Left lobe of liver (tissue), 2 donors: Measurements from ENCODE around the gene CNOT9. TPM values are rescaled to one million over a fixed set of nuclear protein-coding genes. Genes with fewer than 3 reads are reported as not detected.

Source experiments
- ATAC-seq: fragments of 200-7000 bp; cut with Tn5 transposase; one replicate; pipeline ENCODE4 v1.9.1; 2020; ENCODE audit warnings: mild to moderate bottlenecking, moderate library complexity
- DNase-seq: peaks from one replicate; pipeline ENCODE4 v3.0.0-alpha.2; 2020; ENCODE audit warnings: low spot score
- total RNA-seq: library from RNA; stranded (reverse); gene quantifications from one replicate; pipeline ENCODE4 v1.2.1, GENCODE V29; 2021
- donor health status: DM: no; HTN: no; CAD: no; lungs with moderate emphysema.
- donor health status: DM: no; HTN: yes; CAD: no.

CNOT9 gene
- total RNA-seq, 1 donor from 2014 or later, result 14.1 TPM

DNA sequence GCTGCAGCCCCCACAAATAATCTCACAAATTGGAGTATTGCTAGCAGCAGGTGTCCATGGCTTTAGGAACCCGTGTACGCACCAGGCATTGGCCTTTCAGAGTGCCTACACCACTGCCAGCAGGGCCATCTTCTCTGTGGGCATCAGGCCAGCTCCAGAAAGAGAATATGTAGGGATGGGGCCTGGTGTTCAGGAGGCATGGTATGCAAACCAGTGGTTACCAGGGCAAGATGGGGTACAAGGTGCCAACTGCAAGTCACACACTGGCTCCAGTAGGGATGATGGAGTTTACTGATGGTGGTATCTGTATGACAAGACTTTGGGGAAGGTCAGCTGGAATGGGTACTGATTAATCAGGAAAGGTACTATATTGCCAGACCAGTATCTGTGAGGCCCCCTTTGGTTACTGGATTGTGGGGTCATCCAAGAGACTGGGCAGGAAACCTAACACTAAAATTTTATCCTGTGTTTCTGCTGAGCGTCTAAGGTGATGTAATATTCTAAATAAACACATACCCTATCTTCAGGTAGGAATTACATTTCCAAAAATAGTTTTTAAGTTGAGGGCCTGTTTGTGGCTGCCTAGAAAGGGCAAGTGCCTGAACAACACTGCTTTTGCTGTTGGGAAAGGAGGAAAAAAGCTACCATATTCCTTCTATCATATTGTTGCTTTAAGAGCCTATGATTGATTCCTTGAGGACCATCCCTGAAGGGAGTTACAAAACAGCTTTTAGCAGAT lies 9.0 kb downstream of the CNOT9 start:
- no peak for DNase-seq
- ATAC-seq, result no peak

DNA sequence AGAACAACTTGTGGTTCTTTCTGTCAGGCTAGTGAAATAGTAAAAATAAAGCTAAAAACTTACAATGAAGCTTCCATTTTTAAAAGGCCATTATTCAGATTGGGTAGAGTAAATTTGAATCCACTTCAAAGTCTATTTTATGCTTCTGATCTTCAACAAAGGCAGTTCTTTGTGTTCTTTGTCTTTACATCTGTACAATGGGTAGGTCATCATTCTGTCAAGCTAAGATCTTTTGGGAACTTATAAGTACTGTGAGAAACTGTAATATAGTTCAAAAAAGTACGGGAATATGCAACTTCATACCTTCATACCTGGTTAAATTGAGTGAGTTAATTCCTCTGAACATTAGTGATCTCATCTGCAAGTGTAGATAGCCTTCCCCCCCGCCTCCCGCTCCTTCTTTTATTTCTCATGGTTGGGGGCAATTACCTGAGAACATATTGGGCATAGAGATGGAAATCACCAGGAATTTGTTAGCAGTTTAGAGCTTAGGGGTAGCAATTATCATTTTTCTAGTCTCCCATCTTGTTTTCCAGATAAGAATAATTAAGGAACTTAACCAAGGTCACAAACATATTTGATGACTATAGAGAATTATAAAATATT lies 9.7 kb downstream of the CNOT9 start:
- no peak for ATAC-seq
- no peak for DNase-seq

DNA sequence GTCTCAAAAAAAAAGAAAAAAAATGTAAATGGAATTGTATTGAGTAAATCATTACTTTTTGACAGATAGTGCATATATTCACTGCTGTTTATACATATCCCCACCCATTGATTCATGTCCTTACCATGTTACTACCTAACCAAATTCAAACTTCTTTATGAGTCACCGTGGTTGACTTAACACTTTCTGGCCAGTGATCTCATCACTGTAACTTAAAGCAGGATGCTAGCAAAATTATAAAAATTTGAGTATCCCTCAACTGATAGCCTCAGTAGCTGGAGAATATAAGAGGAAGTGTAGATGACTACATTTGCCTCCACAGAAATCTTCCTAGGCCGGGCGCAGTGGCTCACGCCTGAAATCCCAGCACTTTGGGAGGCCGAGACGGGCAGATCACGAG lies 13.4 kb downstream of the CNOT9 start:
- ATAC-seq, result no peak

DNA sequence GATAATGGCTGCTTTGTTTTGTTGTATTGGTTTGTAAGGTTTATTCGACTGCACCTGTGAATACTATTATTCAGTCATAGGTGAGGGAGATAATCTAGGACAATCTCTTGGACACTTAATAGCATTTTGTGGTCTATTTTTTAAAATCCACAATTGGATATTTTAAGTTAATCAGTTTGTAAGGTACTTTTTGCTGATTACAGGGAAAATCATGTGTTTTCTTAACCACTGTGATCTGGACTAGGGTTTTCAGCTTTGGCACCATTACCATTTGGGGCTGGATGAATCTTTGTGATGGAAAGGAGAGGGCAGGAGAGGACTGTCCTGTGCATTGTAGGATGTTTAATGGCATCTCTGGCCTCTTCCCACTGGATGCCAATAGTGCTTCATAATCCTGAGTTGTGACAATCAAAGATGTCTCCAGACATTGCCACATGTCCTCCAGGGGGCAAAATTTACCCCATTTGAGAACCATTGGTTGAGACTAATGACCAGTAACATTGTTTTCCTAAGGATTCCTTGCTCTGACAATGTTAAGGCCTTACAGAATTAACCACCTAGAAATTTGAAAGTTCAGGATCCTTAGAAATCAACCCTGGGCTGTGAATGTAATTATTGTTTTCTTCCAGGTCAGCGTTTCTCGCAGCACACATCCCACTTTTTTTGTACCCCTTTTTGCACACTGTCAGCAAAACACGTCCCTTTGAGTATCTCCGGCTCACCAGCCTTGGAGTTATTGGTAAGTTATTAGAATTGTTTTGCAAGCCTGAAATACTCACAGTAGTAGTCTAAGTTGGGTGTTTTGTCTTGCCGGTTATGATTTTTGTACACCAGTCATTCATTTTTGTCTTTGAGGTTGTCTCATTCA lies 15.6 kb downstream of the CNOT9 start:
- ATAC-seq, result no peak
- DNase-seq, result no peak

More for the DNA sequence above, 13.4 kb downstream of the CNOT9 start:
- no peak for DNase-seq

DNA sequence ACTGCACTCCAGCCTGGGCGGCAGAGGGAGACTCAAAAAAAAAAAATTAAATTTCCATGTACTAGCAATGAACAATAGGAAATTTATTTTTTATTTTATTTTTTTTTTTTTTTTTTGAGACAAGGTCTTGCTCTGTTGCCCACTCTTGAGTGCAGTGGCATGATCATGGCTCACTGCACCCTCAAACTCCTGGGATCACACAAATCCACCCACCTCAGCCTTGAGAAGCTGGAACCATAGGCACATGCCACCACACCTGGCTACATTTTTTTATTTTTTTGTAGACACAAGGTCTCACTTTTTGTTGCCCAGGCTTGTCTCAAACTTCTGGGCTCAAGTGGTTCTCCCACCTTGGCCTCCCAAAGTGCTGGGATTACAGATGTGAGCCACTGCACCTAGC lies 16.9 kb downstream of the CNOT9 start:
- no peak for DNase-seq
- no peak for ATAC-seq

DNA sequence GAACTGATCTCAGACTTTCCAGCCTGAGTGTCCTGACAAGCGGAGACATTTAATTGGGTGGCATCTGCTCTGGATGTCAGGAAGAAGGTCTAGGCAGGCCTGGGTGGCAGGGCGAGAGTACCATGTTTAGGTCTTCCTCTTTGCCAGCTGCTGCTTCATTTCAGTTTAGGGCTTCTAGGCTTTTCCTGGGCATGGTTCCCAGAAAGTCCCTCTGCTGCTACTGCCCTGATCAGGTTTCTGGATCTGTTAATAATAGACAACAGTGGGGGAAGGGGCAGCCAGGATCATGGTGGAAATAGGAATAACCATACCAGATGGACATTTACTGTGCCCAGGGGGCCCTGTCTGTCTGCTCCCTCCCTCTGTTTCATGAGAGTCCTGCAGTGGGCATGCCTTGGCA lies 36.8 kb downstream of the CNOT9 start:
- DNase-seq (peak; percentile 61), ATAC-seq (peak; percentile 84)

DNA sequence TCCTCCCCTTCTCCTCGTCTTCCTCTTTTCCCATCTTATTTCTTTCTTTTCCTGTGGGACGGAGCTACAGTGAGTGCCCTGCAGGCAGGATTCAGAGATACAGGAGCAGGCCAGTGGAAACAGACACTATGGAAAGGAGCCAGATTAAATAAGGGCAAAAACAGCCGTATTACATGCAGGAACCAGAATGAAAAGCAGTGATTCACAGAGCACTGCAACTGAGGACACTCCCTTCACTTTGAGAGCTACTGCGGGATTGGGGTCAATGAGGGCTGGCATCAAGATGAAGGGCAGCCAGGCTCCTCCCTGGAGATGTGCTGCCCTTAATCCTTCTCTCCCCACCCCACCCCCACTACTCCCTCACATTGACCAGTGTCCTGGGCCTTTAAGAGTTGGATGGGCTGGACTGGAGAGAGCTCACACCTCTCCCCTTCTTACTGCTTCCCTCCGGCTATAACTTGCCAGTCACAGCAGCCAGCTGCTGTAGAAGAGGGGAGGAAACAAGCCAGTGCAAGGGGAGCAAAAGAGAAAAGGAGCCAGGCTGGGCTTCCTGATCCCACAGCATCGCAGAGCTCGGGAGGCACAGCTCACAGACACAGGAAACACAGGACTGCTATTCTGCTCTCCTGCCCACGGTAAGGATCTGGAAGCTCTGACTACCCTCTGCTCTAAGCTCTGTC lies 38.9 kb downstream of the CNOT9 start, which contains the start of gene PLCD4:
Gene PLCD4 (plus strand): TSS at position 464 of the 680 bp plus-strand sequence. CDS start 7,841 bp downstream, outside the sequence.
- DNase-seq (peak; percentile 34), ATAC-seq (peak; percentile 72)

DNA sequence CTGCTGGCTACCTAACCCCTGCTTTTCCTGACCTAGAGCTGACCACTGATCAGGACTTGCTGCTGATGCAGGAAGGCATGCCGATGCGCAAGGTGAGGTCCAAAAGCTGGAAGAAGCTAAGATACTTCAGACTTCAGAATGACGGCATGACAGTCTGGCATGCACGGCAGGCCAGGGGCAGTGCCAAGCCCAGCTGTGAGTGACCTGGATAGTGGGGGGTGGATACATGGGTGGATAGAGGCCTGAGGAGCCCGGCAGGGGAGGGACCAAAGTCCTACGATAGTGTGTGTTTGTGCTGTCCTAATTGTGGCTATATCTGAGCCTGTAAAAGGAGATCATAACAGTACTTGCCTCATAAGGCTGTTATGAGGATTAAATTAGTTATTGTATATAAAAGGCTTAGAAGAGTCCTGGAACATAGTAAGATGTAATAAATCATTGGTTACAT lies 47.3 kb downstream of the CNOT9 start:
- DNase-seq (peak; percentile 79), ATAC-seq (peak; percentile 100)

DNA sequence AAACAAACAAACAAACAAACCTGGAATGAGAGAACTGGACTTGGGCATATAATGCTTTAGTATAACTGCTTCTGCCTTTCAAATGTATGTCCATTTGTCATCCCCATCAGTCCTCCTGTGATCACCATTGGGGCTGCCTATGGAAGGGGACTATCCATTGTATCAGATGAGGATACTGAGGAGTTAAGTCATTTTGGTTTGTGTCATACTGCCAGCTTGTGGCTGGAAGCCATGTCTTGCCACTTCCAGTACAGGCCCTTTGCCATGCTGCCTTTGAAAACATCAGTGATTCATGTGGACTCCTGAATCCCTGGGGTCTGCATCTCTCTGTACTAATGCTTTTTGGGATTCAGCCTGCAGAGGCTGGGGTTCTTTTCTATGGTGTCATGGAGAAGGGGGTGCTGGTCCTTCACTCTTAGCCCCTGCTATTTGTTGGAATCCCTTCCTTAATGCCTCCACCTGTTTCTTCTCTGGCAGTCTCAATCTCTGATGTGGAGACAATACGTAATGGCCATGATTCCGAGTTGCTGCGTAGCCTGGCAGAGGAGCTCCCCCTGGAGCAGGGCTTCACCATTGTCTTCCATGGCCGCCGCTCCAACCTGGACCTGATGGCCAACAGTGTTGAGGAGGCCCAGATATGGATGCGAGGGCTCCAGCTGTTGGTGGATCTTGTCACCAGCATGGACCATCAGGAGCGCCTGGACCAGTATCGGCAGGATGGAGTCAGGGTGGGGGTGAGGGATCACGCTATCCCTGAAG lies 49.6 kb downstream of the CNOT9 start:
- DNase-seq, result no peak
- no peak for ATAC-seq

DNA sequence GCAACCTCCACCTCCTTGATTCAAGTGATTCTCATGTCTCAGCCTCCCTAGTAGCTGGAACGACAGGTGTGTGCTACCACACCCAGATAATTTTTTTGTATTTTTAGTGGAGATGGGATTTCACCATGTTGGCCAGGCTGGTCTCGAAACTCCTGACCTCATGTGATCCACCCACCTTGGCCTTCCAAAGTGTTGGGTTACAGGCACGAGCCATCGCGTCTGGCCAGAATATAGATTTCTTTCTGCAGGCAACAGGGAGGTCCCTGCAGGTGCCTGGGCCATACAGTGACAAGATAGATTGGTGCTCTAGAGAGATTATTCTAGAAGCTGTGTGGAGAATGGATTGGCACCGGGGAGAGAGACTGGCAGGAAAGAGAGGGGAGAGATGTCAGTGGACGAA lies 52.4 kb downstream of the CNOT9 start:
- ATAC-seq (no peak), DNase-seq (no peak)

DNA sequence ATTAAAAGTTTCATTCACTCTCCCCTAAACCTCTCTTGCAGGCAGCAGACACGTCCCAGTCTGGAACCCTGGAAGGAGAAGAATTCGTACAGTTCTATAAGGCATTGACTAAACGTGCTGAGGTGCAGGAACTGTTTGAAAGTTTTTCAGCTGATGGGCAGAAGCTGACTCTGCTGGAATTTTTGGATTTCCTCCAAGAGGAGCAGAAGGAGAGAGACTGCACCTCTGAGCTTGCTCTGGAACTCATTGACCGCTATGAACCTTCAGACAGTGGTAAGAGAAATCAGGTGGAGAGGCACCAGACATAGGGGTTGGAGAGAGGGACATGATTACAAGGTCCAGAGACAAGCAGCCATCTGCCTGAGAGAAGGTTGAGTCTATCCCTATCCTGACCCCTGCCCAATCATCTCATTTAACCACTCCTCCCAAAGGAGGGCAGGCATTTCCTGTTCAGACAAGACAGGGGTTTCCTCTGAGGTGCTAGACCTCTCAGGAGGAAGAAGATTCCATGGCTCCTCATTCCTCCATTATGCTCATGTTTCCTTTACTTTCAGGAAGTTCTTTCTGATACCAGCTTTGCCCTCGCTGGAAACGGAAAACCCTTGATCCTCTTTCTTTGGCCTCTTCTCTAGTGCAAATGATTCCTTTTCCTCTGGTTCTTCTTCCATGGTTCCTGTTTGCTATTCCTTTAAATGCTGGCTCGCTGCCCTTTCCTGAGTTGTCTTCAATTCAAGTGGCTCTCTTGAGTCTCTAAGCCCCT lies 54.1 kb downstream of the CNOT9 start:
- DNase-seq (no peak), ATAC-seq (peak; percentile 57)

DNA sequence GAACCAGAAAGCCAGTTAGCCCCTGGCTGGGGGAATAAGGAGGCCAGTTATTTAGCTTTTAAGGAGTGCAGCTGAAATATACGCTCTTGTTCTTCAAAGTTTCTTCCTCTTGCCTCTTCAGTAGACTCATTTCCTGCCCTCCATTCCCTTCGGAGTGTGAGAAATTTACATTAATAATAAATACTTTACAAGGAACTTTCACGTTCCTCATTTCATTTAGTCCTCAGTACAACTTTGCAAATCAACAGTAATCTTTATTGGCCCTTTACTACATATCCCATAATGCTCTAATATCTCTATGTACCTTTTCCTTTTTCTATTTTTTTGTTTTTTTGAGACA lies 54.7 kb downstream of the CNOT9 start:
- ATAC-seq (no peak), DNase-seq (no peak)

DNA sequence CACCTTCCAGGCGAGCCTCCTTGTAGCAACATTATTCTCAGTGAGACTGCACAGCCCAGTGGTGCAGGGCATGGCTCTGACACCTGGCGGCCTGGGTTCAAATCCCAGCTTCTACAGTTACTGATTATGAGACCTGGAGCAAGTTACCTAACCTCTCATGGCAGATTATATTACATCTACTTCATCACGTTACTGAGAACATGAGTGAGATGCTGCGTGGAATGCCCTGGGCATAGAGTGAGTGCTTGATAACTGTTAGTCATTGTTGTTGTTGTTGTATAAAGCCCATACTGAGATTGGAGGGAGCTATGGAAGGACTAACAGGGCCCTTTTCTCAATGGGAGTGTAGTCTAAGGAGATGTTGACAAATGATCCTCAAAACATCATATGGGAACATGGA lies 57.7 kb downstream of the CNOT9 start:
- ATAC-seq, result no peak

DNA sequence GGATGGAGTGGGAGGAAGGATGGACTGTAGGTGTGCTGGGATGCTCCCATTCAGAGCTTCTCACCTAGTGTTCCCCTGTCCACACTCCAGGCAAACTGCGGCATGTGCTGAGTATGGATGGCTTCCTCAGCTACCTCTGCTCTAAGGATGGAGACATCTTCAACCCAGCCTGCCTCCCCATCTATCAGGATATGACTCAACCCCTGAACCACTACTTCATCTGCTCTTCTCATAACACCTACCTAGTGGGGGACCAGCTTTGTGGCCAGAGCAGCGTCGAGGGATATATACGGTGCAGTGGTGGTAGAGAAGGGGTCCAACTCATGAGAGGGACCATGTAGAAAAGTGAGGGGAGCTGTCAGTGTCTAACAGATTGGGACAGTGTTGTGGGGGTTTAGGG lies 59.3 kb downstream of the CNOT9 start:
- no peak for ATAC-seq
- no peak for DNase-seq

More for the DNA sequence above, 57.7 kb downstream of the CNOT9 start:
- no peak for DNase-seq

DNA sequence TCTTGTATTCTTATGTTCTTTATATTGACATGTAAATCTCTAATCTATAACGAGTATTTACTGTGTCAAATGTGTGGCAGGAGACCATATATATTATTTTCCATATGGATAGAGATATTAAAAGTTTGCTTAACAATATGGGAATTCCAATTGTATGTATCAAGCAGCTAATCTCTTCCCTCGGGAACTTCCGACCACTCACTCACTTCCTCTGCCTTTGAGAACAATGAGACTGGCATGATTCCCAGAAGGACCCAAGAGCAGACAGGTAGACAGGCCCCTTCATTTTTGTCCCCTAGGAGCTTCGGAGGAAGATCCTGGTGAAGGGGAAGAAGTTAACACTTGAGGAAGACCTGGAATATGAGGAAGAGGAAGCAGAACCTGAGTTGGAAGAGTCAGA lies 63.2 kb downstream of the CNOT9 start:
- DNase-seq (no peak), ATAC-seq (no peak)

DNA sequence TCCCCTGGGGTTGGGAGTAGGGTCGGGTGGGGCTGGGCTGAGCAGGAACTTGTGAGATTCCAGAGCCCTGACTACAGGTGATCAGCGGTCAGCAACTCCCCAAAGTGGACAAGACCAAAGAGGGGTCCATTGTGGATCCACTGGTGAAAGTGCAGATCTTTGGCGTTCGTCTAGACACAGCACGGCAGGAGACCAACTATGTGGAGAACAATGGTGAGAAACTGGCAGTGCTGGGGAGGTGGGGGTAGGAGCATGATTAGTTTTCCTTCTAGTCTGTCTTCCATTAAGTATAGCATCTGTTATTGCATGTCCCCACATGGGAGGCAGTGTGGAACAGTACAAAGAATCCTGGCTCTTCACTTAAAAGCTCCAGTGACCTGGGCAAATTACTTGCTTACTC lies 67.1 kb downstream of the CNOT9 start:
- DNase-seq (no peak), ATAC-seq (no peak)

DNA sequence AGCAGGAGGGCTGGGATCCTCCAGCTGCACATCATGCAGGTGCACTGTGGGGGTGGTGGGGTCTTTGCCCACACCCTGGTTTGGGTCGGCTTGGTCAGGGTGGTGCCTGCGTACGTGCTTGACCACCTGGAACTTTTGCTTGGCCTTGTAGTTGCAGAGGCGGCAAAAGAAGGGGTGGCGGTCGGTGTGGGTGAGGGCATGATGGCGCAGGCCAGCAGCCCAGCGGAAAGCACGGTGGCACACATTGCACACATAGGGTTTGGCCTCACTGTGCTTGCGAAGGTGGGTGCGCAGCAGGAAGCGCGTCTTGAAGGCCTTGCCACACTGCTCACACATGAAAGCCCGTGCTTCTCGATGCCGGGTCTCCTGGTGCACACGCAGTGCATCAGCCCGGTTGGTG lies 69.7 kb downstream of the CNOT9 start:
- DNase-seq, result no peak
- no peak for ATAC-seq

DNA sequence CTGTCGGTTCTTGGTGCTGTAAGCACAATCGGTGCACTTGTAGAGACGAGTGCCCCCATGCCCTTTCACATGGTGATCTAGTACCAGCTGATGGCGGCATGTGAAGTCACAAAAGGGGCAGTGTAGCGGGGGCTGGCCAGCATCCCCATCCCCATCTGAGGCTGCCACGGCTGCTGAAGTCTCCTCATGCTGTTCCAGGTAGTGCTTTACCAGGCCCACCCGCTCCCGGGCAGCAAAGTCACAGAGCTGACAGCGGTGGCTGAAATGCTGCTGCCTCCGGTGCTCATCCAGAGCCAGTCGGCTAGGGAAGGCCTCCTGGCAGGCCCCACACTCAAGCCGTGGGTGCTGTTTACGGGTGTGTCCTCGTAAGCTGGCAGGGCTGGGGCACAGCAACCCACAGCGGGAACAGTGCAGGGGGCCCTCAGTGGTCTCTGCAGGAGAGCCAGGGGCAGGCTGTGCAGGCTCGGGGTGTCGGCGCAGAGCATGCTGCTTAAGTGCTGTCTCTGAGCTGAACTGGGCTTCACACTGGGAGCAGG lies 73.5 kb downstream of the CNOT9 start:
- no peak for DNase-seq
- ATAC-seq, result no peak

DNA sequence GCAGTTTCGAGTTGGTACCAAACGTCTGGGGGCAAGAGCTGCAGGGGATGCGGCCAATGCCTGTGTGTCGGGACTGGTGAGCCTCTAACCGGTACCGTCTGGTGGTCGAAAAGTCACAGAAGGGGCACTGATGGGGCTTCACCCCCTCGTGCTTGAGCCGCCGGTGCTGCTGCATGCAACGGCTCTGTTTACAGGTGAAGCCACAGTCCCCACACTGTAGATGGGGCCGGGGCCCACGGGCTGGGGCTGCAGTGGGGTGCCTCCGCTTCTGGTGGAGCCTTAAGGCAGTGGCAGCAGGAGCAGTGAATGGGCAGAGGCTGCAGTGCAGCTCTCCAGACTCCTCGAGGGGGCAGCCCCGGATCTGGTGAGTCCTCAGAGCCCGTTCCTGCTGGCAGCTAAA lies 74.1 kb downstream of the CNOT9 start:
- ATAC-seq (no peak), DNase-seq (no peak)
